Type B pancreatic cell (in vitro differentiated cells): Measurements from ENCODE around the gene SLX4IP. TPM values are rescaled to one million over a fixed set of nuclear protein-coding genes. Genes with fewer than 3 reads are reported as not detected.

ENCODE experiments used
- DNase-seq: peaks from one replicate; pipeline ENCODE4 v3.0.0; 2021; ENCODE audit warnings: mixed read lengths; ENCODE audit not compliant: unreplicated experiment; ENCODE audit errors: extremely low spot score
- H3K27ac Mint-ChIP-seq: 2 replicates; pipeline ENCODE4 v1.8.0; 2021; ENCODE audit warnings: mild to moderate bottlenecking, mixed read lengths
- H3K27me3 Mint-ChIP-seq: 2 replicates; pipeline ENCODE4 v1.8.0; 2021; ENCODE audit warnings: mixed read lengths
- H3K36me3 Mint-ChIP-seq: 2 replicates; pipeline ENCODE4 v1.8.0; 2021; ENCODE audit warnings: mixed read lengths
- H3K4me1 Mint-ChIP-seq: one replicate; pipeline ENCODE4 v1.8.0; 2021; ENCODE audit warnings: mixed read lengths; ENCODE audit not compliant: unreplicated experiment
- H3K4me3 Mint-ChIP-seq: 2 replicates; pipeline ENCODE4 v1.8.0; 2021; ENCODE audit warnings: mild to moderate bottlenecking, mixed read lengths
- H3K9me3 Mint-ChIP-seq: 2 replicates; pipeline ENCODE4 v1.8.0; 2021; ENCODE audit warnings: mixed read lengths
- total RNA-seq: library from RNA; stranded (reverse); gene quantifications from 2 replicates; pipeline ENCODE4 v1.2.1, GENCODE V29; 2021; ENCODE audit warnings: low replicate concordance
- TF ChIP-seq, protein P1 (sequence below): fragments of 200-600 bp; sonication (generic); conservative IDR thresholded peaks from 2 replicates; pipeline ENCODE4 v1.5.0; 2021; ENCODE audit warnings: antibody characterized with exemption, mild to moderate bottlenecking

Gene SLX4IP
- total RNA-seq, 1 donor from 2014 or later, result 8.5 TPM

DNA sequence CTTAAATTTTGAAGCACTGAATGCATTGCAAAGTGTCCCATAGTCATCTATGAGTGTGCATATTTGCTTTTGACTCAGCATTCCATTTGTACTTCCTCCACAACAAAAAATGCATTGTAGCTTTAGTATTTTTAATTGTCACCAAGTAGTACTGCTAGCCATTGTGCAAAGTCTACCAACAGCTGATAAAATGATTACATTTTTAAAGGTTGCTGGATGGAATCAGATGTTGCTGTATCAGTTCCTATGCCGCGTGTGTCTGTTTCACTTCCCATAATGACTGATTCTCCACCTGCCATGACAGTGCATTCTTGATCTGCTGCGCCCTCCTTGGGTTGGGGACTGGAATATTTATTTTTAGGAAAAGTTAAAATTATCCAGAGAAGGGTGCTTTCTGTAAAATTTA is 41.2 kb downstream of the SLX4IP start:
- DNase-seq, result no peak
- H3K36me3 Mint-ChIP-seq, result peaks cover 5% of the 10 kb centered on the region
- peaks cover 17% of the 10 kb centered on the region for H3K4me1 Mint-ChIP-seq
- H3K4me3 Mint-ChIP-seq, result no peak overlapping the region
- H3K9me3 Mint-ChIP-seq, result no peaks in the 10 kb centered on the region
- H3K27me3 Mint-ChIP-seq, result no peaks in the 10 kb centered on the region
- H3K27ac Mint-ChIP-seq, result no peak overlapping the region
- TF ChIP-seq, protein P1, sequence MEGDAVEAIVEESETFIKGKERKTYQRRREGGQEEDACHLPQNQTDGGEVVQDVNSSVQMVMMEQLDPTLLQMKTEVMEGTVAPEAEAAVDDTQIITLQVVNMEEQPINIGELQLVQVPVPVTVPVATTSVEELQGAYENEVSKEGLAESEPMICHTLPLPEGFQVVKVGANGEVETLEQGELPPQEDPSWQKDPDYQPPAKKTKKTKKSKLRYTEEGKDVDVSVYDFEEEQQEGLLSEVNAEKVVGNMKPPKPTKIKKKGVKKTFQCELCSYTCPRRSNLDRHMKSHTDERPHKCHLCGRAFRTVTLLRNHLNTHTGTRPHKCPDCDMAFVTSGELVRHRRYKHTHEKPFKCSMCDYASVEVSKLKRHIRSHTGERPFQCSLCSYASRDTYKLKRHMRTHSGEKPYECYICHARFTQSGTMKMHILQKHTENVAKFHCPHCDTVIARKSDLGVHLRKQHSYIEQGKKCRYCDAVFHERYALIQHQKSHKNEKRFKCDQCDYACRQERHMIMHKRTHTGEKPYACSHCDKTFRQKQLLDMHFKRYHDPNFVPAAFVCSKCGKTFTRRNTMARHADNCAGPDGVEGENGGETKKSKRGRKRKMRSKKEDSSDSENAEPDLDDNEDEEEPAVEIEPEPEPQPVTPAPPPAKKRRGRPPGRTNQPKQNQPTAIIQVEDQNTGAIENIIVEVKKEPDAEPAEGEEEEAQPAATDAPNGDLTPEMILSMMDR, result no peak

DNA sequence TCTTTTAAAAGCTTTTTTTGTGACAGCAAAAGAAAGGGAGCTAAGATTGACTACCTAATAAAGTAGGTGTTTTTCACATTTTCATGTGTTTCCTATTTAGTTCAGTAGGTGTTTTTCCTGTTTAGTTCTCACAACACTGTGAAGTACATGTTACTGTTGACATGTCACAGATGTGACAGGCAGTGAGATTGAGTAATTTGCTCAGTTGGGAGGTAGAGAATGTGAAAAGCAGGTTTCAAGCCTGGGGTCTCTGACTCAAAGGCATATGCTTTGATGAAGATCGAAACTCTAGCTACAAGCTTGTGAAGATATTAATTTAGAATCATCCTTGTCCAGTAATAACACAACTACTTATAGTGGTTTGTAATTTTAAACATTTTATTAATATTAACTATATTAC is 43.1 kb downstream of the SLX4IP start:
- H3K4me1 Mint-ChIP-seq, result peaks cover 10% of the 10 kb centered on the region
- no peaks in the 10 kb centered on the region for H3K9me3 Mint-ChIP-seq
- H3K27ac Mint-ChIP-seq, result no peak overlapping the region
- H3K4me3 Mint-ChIP-seq, result no peak overlapping the region
- no peaks in the 10 kb centered on the region for H3K27me3 Mint-ChIP-seq
- no peaks in the 10 kb centered on the region for H3K36me3 Mint-ChIP-seq
- no peak for DNase-seq
- TF ChIP-seq, protein P1, result no peak

DNA sequence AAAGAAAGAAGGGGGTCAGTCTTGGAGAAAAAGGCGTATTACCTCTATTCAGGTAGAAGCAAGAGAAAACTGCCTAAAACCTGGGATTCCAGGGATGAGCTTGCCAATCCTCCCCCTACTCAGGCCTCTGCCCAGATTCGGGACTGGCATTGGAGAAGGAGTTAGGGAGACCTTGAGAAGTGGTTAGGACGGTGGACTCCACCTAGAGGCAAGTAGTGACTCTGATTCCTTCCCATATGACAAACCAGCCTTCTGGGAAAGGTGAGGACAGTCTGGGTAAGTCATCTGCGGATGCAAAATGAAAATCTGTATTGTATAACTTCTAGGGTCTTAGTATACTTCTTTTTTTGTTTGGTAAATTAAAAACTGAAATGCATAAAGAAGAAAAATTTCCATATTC is 43.8 kb downstream of the SLX4IP start:
- Mint-ChIP-seq H3K27me3 (no peaks in the 10 kb centered on the region), H3K9me3 (no peaks in the 10 kb centered on the region), H3K27ac (no peak overlapping the region), H3K36me3 (no peaks in the 10 kb centered on the region), H3K4me1 (peaks cover 8% of the 10 kb centered on the region), H3K4me3 (no peak overlapping the region)
- TF ChIP-seq, protein P1, result no peak
- no peak for DNase-seq

DNA sequence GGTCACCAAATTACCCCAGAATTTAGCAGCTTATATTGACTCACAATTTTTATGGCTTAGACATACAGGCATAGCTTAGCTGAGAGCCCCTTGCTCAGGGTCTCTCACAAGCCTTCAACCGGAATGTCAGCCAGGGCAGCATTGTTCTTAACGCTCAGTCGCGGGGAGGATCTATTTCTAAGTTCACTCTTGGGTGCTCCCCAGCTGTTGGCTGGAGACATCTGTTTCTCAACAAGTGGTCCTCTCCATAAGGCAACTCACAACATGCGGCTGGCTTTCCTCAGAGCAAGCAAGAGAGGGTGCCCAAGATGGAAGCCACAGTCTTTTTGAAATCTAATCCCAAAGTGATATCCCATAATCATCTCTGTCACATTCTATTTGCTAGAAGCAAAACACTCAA is 46.6 kb downstream of the SLX4IP start:
- DNase-seq, result no peak
- Mint-ChIP-seq H3K9me3 (no peaks in the 10 kb centered on the region), H3K36me3 (no peaks in the 10 kb centered on the region), H3K27me3 (no peaks in the 10 kb centered on the region), H3K4me1 (no peaks in the 10 kb centered on the region), H3K27ac (no peak overlapping the region), H3K4me3 (no peak overlapping the region)
- TF ChIP-seq, protein P1, result no peak

DNA sequence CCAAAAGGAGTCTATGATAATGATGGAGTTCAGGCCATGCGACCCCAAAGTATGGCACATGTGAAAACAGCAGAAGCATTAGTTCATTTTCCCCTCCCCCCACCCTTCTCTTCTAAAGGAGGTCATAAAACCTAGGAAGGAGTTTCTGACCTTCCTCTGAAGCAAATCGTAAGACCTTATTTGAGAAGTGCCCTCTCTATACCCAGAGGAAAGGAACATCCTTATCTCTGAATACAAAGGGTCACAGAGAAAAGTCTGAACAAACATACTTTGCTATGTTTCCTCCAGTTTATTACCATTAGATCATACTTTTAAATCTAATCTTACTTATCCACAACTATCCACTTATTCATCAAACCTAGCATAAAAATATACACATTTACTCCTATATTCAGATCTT is 48.6 kb downstream of the SLX4IP start:
- no peaks in the 10 kb centered on the region for H3K9me3 Mint-ChIP-seq
- no peak for DNase-seq
- H3K4me3 Mint-ChIP-seq, result no peak overlapping the region
- H3K4me1 Mint-ChIP-seq, result peaks cover 7% of the 10 kb centered on the region
- H3K27me3 Mint-ChIP-seq, result no peaks in the 10 kb centered on the region
- H3K27ac Mint-ChIP-seq, result no peak overlapping the region
- TF ChIP-seq, protein P1, result no peak
- no peaks in the 10 kb centered on the region for H3K36me3 Mint-ChIP-seq
